SK-N-SH treated with all-trans-retinoic acid at 6 μM for 48 hours (cell line): Measurements from ENCODE around the gene ST6GALNAC6.
A peak's percentile ranks its signal among the peaks of the same experiment; 100 is the strongest.

Experiments used
- ATAC-seq: fragments of 200-7000 bp; cut with Tn5 transposase; 3 replicates; pipeline ENCODE4 v1.9.1; 2020; ENCODE audit warnings: mild to moderate bottlenecking, moderate library complexity
- ARNTL ChIP-seq: fragments of 450-650 bp; formaldehyde crosslinking; IDR thresholded peaks from 2 replicates; pipeline ENCODE4 v1.5.0; 2020; ENCODE audit warnings: low read depth, mild to moderate bottlenecking, moderate library complexity, borderline replicate concordance
- BACH2 ChIP-seq: fragments of 250-450 bp; sonication (Bioruptor Pico); IDR thresholded peaks from 2 replicates; pipeline ENCODE4 v1.9.0; 2021; ENCODE audit warnings: mild to moderate bottlenecking, borderline replicate concordance
- CSDC2 ChIP-seq: fragments of 250-450 bp; sonication (Bioruptor Pico); IDR thresholded peaks from 2 replicates; pipeline ENCODE4 v1.5.0; 2020; ENCODE audit warnings: mild to moderate bottlenecking, moderate library complexity
- ESRRG ChIP-seq: fragments of 250-450 bp; sonication (Bioruptor Pico); IDR thresholded peaks from 2 replicates; pipeline ENCODE4 v1.6.1; 2021; ENCODE audit warnings: mild to moderate bottlenecking
- ISL1 ChIP-seq: fragments of 250-450 bp; sonication (Bioruptor Pico); IDR thresholded peaks from 2 replicates; pipeline ENCODE4 v2.1.2; 2022; ENCODE audit warnings: mild to moderate bottlenecking, moderate library complexity
- OSR1 ChIP-seq: fragments of 250-450 bp; sonication (Bioruptor Pico); IDR thresholded peaks from 2 replicates; pipeline ENCODE4 v1.8.0; 2022; ENCODE audit warnings: moderate library complexity, mild to moderate bottlenecking, inconsistent platforms
- PPARA ChIP-seq: fragments of 250-450 bp; sonication (Bioruptor Pico); IDR thresholded peaks from 2 replicates; pipeline ENCODE4 v1.5.0; 2020; ENCODE audit warnings: mild to moderate bottlenecking, borderline replicate concordance
- RARB ChIP-seq: fragments of 250-450 bp; sonication (Bioruptor Pico); IDR thresholded peaks from 2 replicates; pipeline ENCODE4 v1.8.0; 2021; ENCODE audit warnings: mild to moderate bottlenecking, moderate library complexity
- SNAI2 ChIP-seq: fragments of 250-450 bp; sonication (Bioruptor Pico); IDR thresholded peaks from 2 replicates; pipeline ENCODE4 v1.5.0; 2020; ENCODE audit warnings: mild to moderate bottlenecking, moderate library complexity
- TCF4 ChIP-seq: fragments of 250-450 bp; sonication (Bioruptor Pico); IDR thresholded peaks from 2 replicates; pipeline ENCODE4 v1.8.0; 2021; ENCODE audit warnings: mild to moderate bottlenecking, moderate library complexity, borderline replicate concordance
- TOX ChIP-seq: fragments of 250-450 bp; sonication (Bioruptor Pico); IDR thresholded peaks from 2 replicates; pipeline ENCODE4 v1.8.0; 2021; ENCODE audit warnings: mild to moderate bottlenecking, moderate library complexity, borderline replicate concordance
- ZC3H10 ChIP-seq: fragments of 250-450 bp; sonication (Bioruptor Pico); IDR thresholded peaks from 2 replicates; pipeline ENCODE4 v1.5.1; 2021; ENCODE audit warnings: mild to moderate bottlenecking, moderate library complexity
- ZFP3 ChIP-seq: fragments of 250-450 bp; sonication (Bioruptor Pico); IDR thresholded peaks from 2 replicates; pipeline ENCODE4 v1.5.0; 2020; ENCODE audit warnings: mild to moderate bottlenecking, moderate library complexity
- ZFP30 ChIP-seq: fragments of 450-650 bp; formaldehyde crosslinking; IDR thresholded peaks from 2 replicates; pipeline ENCODE4 v1.5.0; 2022; ENCODE audit warnings: mild to moderate bottlenecking, moderate library complexity
- ZNF565 ChIP-seq: fragments of 450-650 bp; formaldehyde crosslinking; conservative IDR thresholded peaks from 2 replicates; pipeline ENCODE4 v1.5.0; 2020; ENCODE audit warnings: low read depth, mild to moderate bottlenecking, moderate library complexity
- ZNF70 ChIP-seq: fragments of 450-650 bp; formaldehyde crosslinking; IDR thresholded peaks from 2 replicates; pipeline ENCODE4 v1.5.0; 2020; ENCODE audit warnings: mild to moderate bottlenecking, moderate library complexity
- ZNF8 ChIP-seq: fragments of 450-650 bp; formaldehyde crosslinking; IDR thresholded peaks from 2 replicates; pipeline ENCODE4 v1.5.0; 2020; ENCODE audit warnings: mild to moderate bottlenecking, moderate library complexity
- TF ChIP-seq, protein P1 (sequence below): fragments of 250-450 bp; sonication (Bioruptor Pico); IDR thresholded peaks from 2 replicates; pipeline ENCODE4 v1.5.0; 2020; ENCODE audit warnings: mild to moderate bottlenecking, moderate library complexity
- TF ChIP-seq, protein P2 (sequence below): fragments of 250-450 bp; sonication (Bioruptor Pico); IDR thresholded peaks from 2 replicates; pipeline ENCODE4 v1.5.1; 2021; ENCODE audit warnings: mild to moderate bottlenecking, moderate library complexity
- TF ChIP-seq, protein P3 (sequence below): fragments of 250-450 bp; sonication (Bioruptor Pico); IDR thresholded peaks from 2 replicates; pipeline ENCODE4 v1.8.0; 2021; ENCODE audit warnings: low read depth, mild to moderate bottlenecking, moderate library complexity, borderline replicate concordance
- TF ChIP-seq, protein P4 (sequence below): fragments of 250-450 bp; sonication (Bioruptor Pico); IDR thresholded peaks from 2 replicates; pipeline ENCODE4 v1.5.1; 2020; ENCODE audit warnings: low read depth, mild to moderate bottlenecking, moderate library complexity
- TF ChIP-seq, protein P5 (sequence below): fragments of 250-450 bp; sonication (Bioruptor Pico); IDR thresholded peaks from 2 replicates; pipeline ENCODE4 v1.8.0; 2020; ENCODE audit warnings: mild to moderate bottlenecking, moderate library complexity, borderline replicate concordance

ST6GALNAC6 gene

DNA sequence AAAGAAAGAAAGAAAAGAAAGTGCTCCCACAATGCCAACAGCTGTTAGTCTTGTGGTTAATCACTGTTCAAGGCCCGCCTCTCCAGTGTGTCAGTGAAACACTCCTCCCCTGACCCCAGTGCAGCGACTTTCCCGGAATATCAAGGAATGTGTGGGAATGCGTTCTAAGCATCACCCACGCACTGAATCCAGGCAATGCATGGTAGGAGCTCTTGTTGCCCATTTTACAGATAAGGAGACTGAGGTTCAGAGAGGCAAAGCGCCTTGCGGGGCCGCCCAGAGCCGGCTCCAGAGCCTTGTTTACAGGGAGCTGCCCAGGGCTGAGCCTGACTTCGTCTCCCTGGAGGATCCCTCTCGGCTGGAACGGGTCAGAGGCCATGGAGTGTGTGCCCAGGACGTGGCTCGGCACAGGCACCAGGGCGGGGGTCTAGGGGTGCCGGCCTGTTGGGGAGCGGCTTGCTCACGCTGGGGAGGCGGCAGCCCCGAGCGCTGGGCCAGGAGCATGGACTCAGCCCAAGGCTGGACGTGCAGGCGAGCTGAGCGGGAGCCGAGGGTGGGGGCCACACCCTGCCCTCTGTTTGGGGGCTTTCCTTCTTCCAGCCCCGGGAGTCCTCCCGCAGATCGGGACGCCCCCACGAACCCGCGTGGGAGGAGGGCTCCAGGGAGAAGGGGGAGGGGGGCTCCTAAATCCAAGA, 823 bp downstream of the ST6GALNAC6 start:
- peak; percentile 72 for ATAC-seq

DNA sequence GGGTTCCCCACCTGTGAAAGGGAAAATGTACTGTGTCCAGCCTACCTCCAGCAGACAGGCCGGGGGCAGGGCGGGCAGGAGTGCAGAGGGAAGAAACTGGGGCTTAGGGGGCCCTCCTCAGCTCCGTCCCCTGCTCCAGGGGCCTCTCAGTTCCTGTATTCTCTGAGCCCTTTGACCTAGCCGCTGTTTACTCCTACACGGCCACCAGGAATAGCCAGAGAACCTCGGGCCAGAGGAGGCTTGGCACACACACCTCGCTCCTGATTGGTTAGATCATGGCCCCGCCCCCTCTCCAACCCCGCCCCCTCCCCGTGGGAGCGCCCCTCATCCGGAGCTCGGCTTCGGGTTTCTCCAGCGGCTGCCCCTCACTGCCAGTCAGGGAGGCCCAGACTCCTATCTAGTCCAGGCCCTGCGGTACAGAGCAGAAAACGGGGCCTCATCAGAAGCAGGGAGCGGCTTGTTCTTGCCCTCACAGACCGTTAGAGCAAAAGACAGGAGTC, 2.2 kb downstream of the ST6GALNAC6 start:
- TF ChIP-seq ZC3H10 (CRISPR knock-in tag) (no peak), SNAI2 (CRISPR knock-in tag) (no peak), ZNF565 (CRISPR knock-in tag) (no peak), ZFP30 (no peak), RARB (CRISPR knock-in tag) (no peak), OSR1 (CRISPR knock-in tag) (no peak), ISL1 (CRISPR knock-in tag) (no peak), CSDC2 (CRISPR knock-in tag) (no peak), ARNTL (CRISPR knock-in tag) (no peak)
- TF ChIP-seq, protein P1, sequence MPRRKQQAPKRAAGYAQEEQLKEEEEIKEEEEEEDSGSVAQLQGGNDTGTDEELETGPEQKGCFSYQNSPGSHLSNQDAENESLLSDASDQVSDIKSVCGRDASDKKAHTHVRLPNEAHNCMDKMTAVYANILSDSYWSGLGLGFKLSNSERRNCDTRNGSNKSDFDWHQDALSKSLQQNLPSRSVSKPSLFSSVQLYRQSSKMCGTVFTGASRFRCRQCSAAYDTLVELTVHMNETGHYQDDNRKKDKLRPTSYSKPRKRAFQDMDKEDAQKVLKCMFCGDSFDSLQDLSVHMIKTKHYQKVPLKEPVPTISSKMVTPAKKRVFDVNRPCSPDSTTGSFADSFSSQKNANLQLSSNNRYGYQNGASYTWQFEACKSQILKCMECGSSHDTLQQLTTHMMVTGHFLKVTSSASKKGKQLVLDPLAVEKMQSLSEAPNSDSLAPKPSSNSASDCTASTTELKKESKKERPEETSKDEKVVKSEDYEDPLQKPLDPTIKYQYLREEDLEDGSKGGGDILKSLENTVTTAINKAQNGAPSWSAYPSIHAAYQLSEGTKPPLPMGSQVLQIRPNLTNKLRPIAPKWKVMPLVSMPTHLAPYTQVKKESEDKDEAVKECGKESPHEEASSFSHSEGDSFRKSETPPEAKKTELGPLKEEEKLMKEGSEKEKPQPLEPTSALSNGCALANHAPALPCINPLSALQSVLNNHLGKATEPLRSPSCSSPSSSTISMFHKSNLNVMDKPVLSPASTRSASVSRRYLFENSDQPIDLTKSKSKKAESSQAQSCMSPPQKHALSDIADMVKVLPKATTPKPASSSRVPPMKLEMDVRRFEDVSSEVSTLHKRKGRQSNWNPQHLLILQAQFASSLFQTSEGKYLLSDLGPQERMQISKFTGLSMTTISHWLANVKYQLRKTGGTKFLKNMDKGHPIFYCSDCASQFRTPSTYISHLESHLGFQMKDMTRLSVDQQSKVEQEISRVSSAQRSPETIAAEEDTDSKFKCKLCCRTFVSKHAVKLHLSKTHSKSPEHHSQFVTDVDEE, result no peak
- TF ChIP-seq, protein P2, sequence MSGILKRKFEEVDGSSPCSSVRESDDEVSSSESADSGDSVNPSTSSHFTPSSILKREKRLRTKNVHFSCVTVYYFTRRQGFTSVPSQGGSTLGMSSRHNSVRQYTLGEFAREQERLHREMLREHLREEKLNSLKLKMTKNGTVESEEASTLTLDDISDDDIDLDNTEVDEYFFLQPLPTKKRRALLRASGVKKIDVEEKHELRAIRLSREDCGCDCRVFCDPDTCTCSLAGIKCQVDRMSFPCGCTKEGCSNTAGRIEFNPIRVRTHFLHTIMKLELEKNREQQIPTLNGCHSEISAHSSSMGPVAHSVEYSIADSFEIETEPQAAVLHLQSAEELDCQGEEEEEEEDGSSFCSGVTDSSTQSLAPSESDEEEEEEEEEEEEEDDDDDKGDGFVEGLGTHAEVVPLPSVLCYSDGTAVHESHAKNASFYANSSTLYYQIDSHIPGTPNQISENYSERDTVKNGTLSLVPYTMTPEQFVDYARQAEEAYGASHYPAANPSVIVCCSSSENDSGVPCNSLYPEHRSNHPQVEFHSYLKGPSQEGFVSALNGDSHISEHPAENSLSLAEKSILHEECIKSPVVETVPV, result no peak
- ATAC-seq, result peak; percentile 67

More for the DNA sequence above, 823 bp downstream of the ST6GALNAC6 start:
- no peak for TF ChIP-seq ZNF70 (CRISPR knock-in tag)
- TF ChIP-seq ISL1 (CRISPR knock-in tag), result no peak
- TF ChIP-seq PPARA (CRISPR knock-in tag), result no peak
- TF ChIP-seq ZFP3 (CRISPR knock-in tag), result peak; percentile 90
- TF ChIP-seq TOX (CRISPR knock-in tag), result no peak
- TF ChIP-seq CSDC2 (CRISPR knock-in tag), result no peak

DNA sequence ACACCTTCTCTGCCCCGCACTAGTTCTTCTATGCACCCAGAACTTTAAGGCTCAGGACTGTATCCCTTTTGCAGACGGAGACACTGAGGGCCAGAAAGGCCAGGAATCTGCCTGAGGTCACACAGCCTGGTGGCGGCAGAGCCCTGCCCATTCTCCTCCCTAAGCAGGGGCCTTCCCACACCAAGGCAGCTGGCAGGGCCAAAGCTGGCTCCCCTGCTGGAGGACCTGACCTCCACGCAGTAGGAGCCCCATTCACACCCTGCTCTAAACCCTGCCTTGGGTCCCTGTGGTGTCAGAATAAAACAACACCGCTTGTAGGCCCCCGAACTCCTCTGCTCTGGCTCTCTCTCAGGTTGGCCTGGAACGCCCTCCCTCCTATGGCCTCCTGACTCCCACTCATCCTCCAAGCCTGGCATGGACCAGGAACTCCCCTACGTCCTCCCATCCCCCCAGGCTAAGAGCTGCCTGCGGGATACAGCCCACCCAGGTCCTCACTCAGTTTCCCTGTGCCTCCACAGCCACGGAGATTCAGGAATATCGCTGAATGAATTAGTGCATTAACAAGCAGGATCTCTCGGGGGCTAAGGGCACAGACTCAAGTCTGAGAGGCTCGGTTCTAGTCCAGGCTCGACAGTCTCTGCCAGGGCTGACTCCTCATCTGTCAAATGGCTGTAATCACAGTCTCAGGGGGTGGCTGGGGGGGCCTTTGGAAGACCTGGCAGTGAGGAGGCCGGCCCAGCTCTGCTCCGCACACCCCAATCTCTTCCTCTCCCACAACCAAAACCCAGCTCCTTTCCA, 2.8 kb downstream of the ST6GALNAC6 start:
- ATAC-seq, result no peak
- no peak for TF ChIP-seq BACH2 (CRISPR knock-in tag)
- no peak for TF ChIP-seq CSDC2 (CRISPR knock-in tag)
- TF ChIP-seq, protein P3, sequence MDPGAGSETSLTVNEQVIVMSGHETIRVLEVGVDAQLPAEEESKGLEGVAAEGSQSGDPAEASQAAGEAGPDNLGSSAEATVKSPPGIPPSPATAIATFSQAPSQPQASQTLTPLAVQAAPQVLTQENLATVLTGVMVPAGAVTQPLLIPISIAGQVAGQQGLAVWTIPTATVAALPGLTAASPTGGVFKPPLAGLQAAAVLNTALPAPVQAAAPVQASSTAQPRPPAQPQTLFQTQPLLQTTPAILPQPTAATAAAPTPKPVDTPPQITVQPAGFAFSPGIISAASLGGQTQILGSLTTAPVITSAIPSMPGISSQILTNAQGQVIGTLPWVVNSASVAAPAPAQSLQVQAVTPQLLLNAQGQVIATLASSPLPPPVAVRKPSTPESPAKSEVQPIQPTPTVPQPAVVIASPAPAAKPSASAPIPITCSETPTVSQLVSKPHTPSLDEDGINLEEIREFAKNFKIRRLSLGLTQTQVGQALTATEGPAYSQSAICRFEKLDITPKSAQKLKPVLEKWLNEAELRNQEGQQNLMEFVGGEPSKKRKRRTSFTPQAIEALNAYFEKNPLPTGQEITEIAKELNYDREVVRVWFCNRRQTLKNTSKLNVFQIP, result no peak
- TF ChIP-seq OSR1 (CRISPR knock-in tag), result no peak
- TF ChIP-seq ZNF565 (CRISPR knock-in tag), result no peak
- no peak for TF ChIP-seq ZFP3 (CRISPR knock-in tag)
- TF ChIP-seq ESRRG (CRISPR knock-in tag), result no peak
- no peak for TF ChIP-seq TCF4 (CRISPR knock-in tag)

DNA sequence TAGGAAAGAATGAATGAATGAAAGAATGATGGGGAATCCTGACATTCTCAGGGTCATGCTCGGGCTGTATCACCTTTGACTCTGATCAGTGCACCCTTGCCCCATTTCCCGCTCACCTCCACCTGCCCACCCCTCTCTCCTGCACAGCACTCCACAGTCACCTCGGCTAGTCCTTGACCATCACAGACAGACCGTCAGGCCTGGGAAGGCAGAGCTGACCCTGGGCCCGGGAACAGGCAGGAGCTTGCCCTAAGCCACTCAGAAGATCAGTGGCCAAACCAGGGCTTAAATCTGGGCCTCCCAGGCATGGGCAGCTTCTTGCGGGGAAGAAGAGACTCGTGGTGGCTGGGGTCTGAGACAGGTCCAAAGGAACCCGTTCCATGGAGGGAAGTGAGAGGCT, 3.6 kb downstream of the ST6GALNAC6 start:
- TF ChIP-seq ZNF565 (CRISPR knock-in tag) (no peak), ARNTL (CRISPR knock-in tag) (no peak), ZFP3 (CRISPR knock-in tag) (no peak), TOX (CRISPR knock-in tag) (no peak), SNAI2 (CRISPR knock-in tag) (no peak), RARB (CRISPR knock-in tag) (no peak), PPARA (CRISPR knock-in tag) (no peak), OSR1 (CRISPR knock-in tag) (no peak), ESRRG (CRISPR knock-in tag) (no peak), ZNF8 (CRISPR knock-in tag) (no peak), BACH2 (CRISPR knock-in tag) (no peak), ISL1 (CRISPR knock-in tag) (no peak), ZFP30 (no peak), TCF4 (CRISPR knock-in tag) (no peak)
- TF ChIP-seq, protein P4, sequence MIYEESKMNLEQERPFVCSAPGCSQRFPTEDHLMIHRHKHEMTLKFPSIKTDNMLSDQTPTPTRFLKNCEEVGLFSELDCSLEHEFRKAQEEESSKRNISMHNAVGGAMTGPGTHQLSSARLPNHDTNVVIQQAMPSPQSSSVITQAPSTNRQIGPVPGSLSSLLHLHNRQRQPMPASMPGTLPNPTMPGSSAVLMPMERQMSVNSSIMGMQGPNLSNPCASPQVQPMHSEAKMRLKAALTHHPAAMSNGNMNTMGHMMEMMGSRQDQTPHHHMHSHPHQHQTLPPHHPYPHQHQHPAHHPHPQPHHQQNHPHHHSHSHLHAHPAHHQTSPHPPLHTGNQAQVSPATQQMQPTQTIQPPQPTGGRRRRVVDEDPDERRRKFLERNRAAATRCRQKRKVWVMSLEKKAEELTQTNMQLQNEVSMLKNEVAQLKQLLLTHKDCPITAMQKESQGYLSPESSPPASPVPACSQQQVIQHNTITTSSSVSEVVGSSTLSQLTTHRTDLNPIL (CRISPR knock-in tag), result no peak
- TF ChIP-seq, protein P5, sequence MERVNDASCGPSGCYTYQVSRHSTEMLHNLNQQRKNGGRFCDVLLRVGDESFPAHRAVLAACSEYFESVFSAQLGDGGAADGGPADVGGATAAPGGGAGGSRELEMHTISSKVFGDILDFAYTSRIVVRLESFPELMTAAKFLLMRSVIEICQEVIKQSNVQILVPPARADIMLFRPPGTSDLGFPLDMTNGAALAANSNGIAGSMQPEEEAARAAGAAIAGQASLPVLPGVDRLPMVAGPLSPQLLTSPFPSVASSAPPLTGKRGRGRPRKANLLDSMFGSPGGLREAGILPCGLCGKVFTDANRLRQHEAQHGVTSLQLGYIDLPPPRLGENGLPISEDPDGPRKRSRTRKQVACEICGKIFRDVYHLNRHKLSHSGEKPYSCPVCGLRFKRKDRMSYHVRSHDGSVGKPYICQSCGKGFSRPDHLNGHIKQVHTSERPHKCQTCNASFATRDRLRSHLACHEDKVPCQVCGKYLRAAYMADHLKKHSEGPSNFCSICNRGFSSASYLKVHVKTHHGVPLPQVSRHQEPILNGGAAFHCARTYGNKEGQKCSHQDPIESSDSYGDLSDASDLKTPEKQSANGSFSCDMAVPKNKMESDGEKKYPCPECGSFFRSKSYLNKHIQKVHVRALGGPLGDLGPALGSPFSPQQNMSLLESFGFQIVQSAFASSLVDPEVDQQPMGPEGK (CRISPR knock-in tag), result no peak
- TF ChIP-seq, protein P2, result no peak
- no peak for ATAC-seq
